SU-DHL-6 (cell line): ENCODE results near the gene GFM2.

Experiments
- CTCF ChIP-seq: fragments of 200-600 bp; sonication (generic); IDR thresholded peaks from one replicate; pipeline ENCODE4 v1.5.1; 2017; ENCODE audit warnings: antibody characterized with exemption, mild to moderate bottlenecking, low read length, moderate library complexity; ENCODE audit not compliant: insufficient read depth, poor library complexity, severe bottlenecking
- EZH2phosphoT487 ChIP-seq: fragments of 200-600 bp; sonication (generic), shearing (Covaris generic); conservative IDR thresholded peaks from 2 replicates; pipeline ENCODE4 v1.6.1; 2018; ENCODE audit warnings: mild to moderate bottlenecking, antibody characterized with exemption, low read length, moderate library complexity, mixed read lengths

- TF ChIP-seq CTCF: no peak
- no peak for TF ChIP-seq EZH2phosphoT487
Observed at GRCh38 chr5:74679966-74680365, 87.0 kb downstream of the GFM2 start.
